Measurements from ENCODE around the gene NEMF. TPM values are rescaled to one million over a fixed set of nuclear protein-coding genes. Genes with fewer than 3 reads are reported as not detected.
"Not testable (repeated sequence)": the region's sequence is repeated elsewhere in the genome, so short reads cannot be mapped to it uniquely, and the experiment has no call there.

NEMF gene
- total RNA-seq, 1 experiment from 2014 or later = 62.7 TPM

DNA sequence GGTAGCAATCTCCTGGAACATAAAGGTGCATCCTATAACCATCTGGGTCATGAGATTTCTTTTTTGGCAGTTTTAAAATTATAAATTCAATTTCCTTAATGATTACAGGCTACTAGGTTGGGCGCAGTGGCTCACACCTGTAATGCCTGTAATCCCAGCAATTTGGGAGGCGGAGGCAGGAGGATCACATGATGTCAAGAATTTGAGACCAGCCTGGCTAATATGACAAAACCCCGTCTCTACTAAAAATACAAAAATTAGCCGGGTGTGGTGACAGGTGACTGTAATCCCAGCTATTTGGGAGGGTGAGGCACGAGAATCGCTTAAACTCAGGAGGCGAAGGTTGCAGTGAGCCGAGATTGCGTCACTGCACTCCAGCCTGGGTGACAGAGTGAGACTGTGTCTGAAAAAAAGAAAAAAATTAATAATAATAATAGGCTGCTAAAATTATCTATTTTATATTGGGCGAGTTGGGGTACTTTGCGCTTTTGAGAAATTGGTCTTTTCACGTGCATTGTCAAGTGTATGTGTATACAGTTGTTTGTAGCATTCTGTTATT, 23.1 kb upstream of the NEMF start:
- Mint-ChIP-seq H3K27me3 (ENCODE audit: insufficient read depth, unreplicated experiment) (no peaks in the 10 kb centered on the region), H3K27ac (ENCODE audit: unreplicated experiment) (no peak overlapping the region), H3K4me1 (ENCODE audit: low read depth, unreplicated experiment) (peaks cover 8% of the 10 kb centered on the region), H3K4me3 (ENCODE audit: unreplicated experiment) (peak overlapping the region; percentile 35), H3K9me3 (ENCODE audit: unreplicated experiment) (no peaks in the 10 kb centered on the region), H3K36me3 (ENCODE audit: insufficient read depth, unreplicated experiment) (no peaks in the 10 kb centered on the region)
- no peak overlapping the region for H3K4me3 ChIP-seq (ENCODE audit: low read depth, low read length)
- TF ChIP-seq, protein P1, sequence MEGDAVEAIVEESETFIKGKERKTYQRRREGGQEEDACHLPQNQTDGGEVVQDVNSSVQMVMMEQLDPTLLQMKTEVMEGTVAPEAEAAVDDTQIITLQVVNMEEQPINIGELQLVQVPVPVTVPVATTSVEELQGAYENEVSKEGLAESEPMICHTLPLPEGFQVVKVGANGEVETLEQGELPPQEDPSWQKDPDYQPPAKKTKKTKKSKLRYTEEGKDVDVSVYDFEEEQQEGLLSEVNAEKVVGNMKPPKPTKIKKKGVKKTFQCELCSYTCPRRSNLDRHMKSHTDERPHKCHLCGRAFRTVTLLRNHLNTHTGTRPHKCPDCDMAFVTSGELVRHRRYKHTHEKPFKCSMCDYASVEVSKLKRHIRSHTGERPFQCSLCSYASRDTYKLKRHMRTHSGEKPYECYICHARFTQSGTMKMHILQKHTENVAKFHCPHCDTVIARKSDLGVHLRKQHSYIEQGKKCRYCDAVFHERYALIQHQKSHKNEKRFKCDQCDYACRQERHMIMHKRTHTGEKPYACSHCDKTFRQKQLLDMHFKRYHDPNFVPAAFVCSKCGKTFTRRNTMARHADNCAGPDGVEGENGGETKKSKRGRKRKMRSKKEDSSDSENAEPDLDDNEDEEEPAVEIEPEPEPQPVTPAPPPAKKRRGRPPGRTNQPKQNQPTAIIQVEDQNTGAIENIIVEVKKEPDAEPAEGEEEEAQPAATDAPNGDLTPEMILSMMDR (IDR thresholded peaks at IDR 0.05; ENCODE audit: insufficient read depth in 1 of 2, low read depth in 1 of 2, low read length in 1 of 2, severe bottlenecking in 1 of 2, unreplicated experiment in 1 of 2) = no peak
- H3K9me3 ChIP-seq = no peaks in the 10 kb centered on the region
- CTCF ChIA-PET = interaction anchor here (1.5 kb wide), 1 partner anchor 14 kb away, joined by 5 read pairs; no protein-coding TSS in a partner anchor
- DNase-seq = no peak
- H3K36me3 ChIP-seq (ENCODE audit: control insufficient read depth, insufficient read depth, low read length) = no peaks in the 10 kb centered on the region
- POLR2A ChIA-PET = no interaction called here
- no peaks in the 10 kb centered on the region for H3K27me3 ChIP-seq (replicated peaks; ENCODE audit: control insufficient read depth, insufficient read depth, low read length)
- intact Hi-C loops (cut with micrococcal nuclease; ENCODE audit: unreplicated experiment) = no loop called here
- peaks cover 6% of the 10 kb centered on the region; the same call in 1 of the 2 replicates for H3K4me1 ChIP-seq
- BruUV-seq (replicated peaks) = no TSS peak

DNA sequence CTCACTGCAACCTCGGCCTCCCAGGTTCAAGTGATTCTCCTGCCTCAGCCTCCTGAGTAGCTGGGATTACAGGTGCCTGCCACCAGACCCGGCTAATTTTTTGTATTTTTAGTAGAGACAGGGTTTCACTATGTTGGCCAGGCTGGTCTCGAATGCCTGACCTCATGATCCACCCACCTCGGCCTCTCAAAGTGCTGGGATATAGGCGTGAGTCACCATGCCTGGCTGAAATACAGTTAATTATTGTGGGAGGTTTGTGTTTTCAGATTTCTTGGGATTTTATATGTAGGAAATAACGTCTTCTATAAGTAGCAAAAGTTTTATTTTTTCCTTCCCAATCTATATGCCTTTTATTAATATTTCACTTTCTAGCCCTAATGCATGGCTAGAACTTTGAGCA, 21.0 kb upstream of the NEMF start:
- intact Hi-C loops (cut with micrococcal nuclease; ENCODE audit: unreplicated experiment); H3K27me3 ChIP-seq (replicated peaks; ENCODE audit: control insufficient read depth, insufficient read depth, low read length); H3K27ac Mint-ChIP-seq (ENCODE audit: unreplicated experiment); DNase-seq; H3K4me3 ChIP-seq (ENCODE audit: low read depth, low read length); H3K9me3 Mint-ChIP-seq (ENCODE audit: unreplicated experiment); H3K36me3 ChIP-seq (ENCODE audit: control insufficient read depth, insufficient read depth, low read length); CTCF ChIA-PET; H3K36me3 Mint-ChIP-seq (ENCODE audit: insufficient read depth, unreplicated experiment); H3K9me3 ChIP-seq; H3K4me1 Mint-ChIP-seq (ENCODE audit: low read depth, unreplicated experiment); H3K4me1 ChIP-seq; H3K4me3 Mint-ChIP-seq (ENCODE audit: unreplicated experiment); H3K27me3 Mint-ChIP-seq (ENCODE audit: insufficient read depth, unreplicated experiment); BruUV-seq (replicated peaks): not testable (repeated sequence)
- POLR2A ChIA-PET = interaction anchor here (0.7 kb wide), 1 partner anchor 10 kb away, joined by 3 read pairs; no protein-coding TSS in a partner anchor

DNA sequence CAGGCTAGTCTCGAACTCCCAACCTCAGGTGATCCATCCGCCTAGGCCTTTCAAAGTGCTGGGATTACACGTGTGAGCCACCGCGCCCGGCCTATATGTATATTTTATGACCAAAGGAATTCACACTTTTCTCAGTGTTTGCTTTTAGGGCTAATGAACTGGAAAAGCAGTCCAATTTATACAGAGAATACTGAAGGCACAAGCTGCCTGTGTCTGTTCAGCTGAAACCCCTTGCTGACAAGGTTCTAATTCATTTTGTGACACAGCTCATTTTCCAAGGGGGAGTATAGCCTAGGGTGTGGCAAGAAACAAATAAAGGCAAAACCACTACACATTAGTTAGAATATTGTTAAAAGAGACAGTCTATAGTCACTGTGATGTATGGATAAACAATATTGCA, 18.3 kb upstream of the NEMF start:
- H3K4me3 ChIP-seq (ENCODE audit: low read depth, low read length) = no peak overlapping the region
- H3K36me3 Mint-ChIP-seq (ENCODE audit: insufficient read depth, unreplicated experiment) = no peaks in the 10 kb centered on the region
- POLR2A ChIA-PET = interaction anchor here (0.6 kb wide), 1 partner anchor 19 kb away, joined by 3 read pairs; no protein-coding TSS in a partner anchor
- peaks cover 7% of the 10 kb centered on the region for H3K4me1 Mint-ChIP-seq (ENCODE audit: low read depth, unreplicated experiment)
- H3K9me3 ChIP-seq = no peaks in the 10 kb centered on the region
- H3K27me3 Mint-ChIP-seq (ENCODE audit: insufficient read depth, unreplicated experiment) = no peaks in the 10 kb centered on the region
- H3K4me1 ChIP-seq = peaks cover 6% of the 10 kb centered on the region; the same call in 1 of the 2 replicates
- no peak overlapping the region for H3K4me3 Mint-ChIP-seq (ENCODE audit: unreplicated experiment)
- intact Hi-C loops (cut with micrococcal nuclease; ENCODE audit: unreplicated experiment) = no loop called here
- TF ChIP-seq, protein P1 (IDR thresholded peaks at IDR 0.05; ENCODE audit: insufficient read depth in 1 of 2, low read depth in 1 of 2, low read length in 1 of 2, severe bottlenecking in 1 of 2, unreplicated experiment in 1 of 2) = no peak
- H3K36me3 ChIP-seq (ENCODE audit: control insufficient read depth, insufficient read depth, low read length) = no peaks in the 10 kb centered on the region
- no peak for DNase-seq
- BruUV-seq (replicated peaks) = no TSS peak
- H3K9me3 Mint-ChIP-seq (ENCODE audit: unreplicated experiment) = no peaks in the 10 kb centered on the region
- no peak overlapping the region for H3K27ac Mint-ChIP-seq (ENCODE audit: unreplicated experiment)
- CTCF ChIA-PET = interaction anchor here (1.0 kb wide), 1 partner anchor 9 kb away, joined by 3 read pairs; no protein-coding TSS in a partner anchor
- no peaks in the 10 kb centered on the region for H3K27me3 ChIP-seq (replicated peaks; ENCODE audit: control insufficient read depth, insufficient read depth, low read length)
